ENCODE measurements around the gene DTHD1. TPM values are rescaled to one million over a fixed set of nuclear protein-coding genes. Genes with fewer than 3 reads are reported as not detected.

DTHD1 gene
- total RNA-seq, 1 donor from 2014 or later: 0.49 TPM

- no peak overlapping the region for H3K27ac Mint-ChIP-seq
- H3K27me3 Mint-ChIP-seq: peaks cover 6% of the 10 kb centered on the region
- no peak overlapping the region for H3K4me3 Mint-ChIP-seq
- DNase-seq: peak; percentile 92
- peaks cover 34% of the 10 kb centered on the region for H3K4me1 Mint-ChIP-seq
- no peaks in the 10 kb centered on the region for H3K9me3 Mint-ChIP-seq
- intact Hi-C loops (cut with micrococcal nuclease): loop anchor here (1.0 to 5.0 kb wide), 2 partner anchors 48 to 1041 kb away; no protein-coding TSS in a partner anchor
- no peaks in the 10 kb centered on the region for H3K36me3 Mint-ChIP-seq (ENCODE audit: low read depth)
Observed at GRCh38 chr4:36351082-36351666, 69.8 kb downstream of the DTHD1 start.

GRCh38 chr4:36353998-36354397 lies 72.6 kb downstream of the DTHD1 start:
- no peak overlapping the region for H3K4me3 Mint-ChIP-seq
- H3K36me3 Mint-ChIP-seq (ENCODE audit: low read depth): no peaks in the 10 kb centered on the region
- intact Hi-C loops (cut with micrococcal nuclease): loop anchor here (5.0 kb wide), 1 partner anchor 1038 kb away; no protein-coding TSS in a partner anchor
- peaks cover 6% of the 10 kb centered on the region for H3K27me3 Mint-ChIP-seq
- no peak overlapping the region for H3K27ac Mint-ChIP-seq
- peaks cover 23% of the 10 kb centered on the region for H3K4me1 Mint-ChIP-seq
- no peak for DNase-seq
- no peaks in the 10 kb centered on the region for H3K9me3 Mint-ChIP-seq

GRCh38 chr4:36358173-36358572 lies 76.8 kb downstream of the DTHD1 start:
- Mint-ChIP-seq H3K27me3 (peaks cover 6% of the 10 kb centered on the region), H3K4me1 (no peaks in the 10 kb centered on the region), H3K4me3 (no peak overlapping the region), H3K27ac (no peak overlapping the region), H3K9me3 (peaks cover 3% of the 10 kb centered on the region), H3K36me3 (ENCODE audit: low read depth) (no peaks in the 10 kb centered on the region)
- intact Hi-C loops (cut with micrococcal nuclease): no loop called here
- no peak for DNase-seq

- no peak for DNase-seq
- Mint-ChIP-seq H3K27ac (no peak overlapping the region), H3K27me3 (peaks cover 4% of the 10 kb centered on the region), H3K4me1 (no peaks in the 10 kb centered on the region), H3K36me3 (ENCODE audit: low read depth) (no peaks in the 10 kb centered on the region), H3K9me3 (peaks cover 3% of the 10 kb centered on the region), H3K4me3 (no peak overlapping the region)
- intact Hi-C loops (cut with micrococcal nuclease): no loop called here
Observed at GRCh38 chr4:36360755-36361154, 79.3 kb downstream of the DTHD1 start.

- no peak for DNase-seq
- H3K27ac Mint-ChIP-seq: no peak overlapping the region
- intact Hi-C loops (cut with micrococcal nuclease): no loop called here
- H3K4me3 Mint-ChIP-seq: no peak overlapping the region
- peaks cover 3% of the 10 kb centered on the region for H3K9me3 Mint-ChIP-seq
- H3K27me3 Mint-ChIP-seq: no peaks in the 10 kb centered on the region
- H3K36me3 Mint-ChIP-seq (ENCODE audit: low read depth): no peaks in the 10 kb centered on the region
- no peaks in the 10 kb centered on the region for H3K4me1 Mint-ChIP-seq
Observed at GRCh38 chr4:36363024-36363423, 81.6 kb downstream of the DTHD1 start.

- Mint-ChIP-seq H3K27ac (no peak overlapping the region), H3K9me3 (peaks cover 15% of the 10 kb centered on the region), H3K27me3 (peaks cover 12% of the 10 kb centered on the region), H3K4me3 (no peak overlapping the region), H3K4me1 (no peaks in the 10 kb centered on the region), H3K36me3 (ENCODE audit: low read depth) (no peaks in the 10 kb centered on the region)
- intact Hi-C loops (cut with micrococcal nuclease): no loop called here
- no peak for DNase-seq
Observed at GRCh38 chr4:36374836-36375511, 93.6 kb downstream of the DTHD1 start.

- Mint-ChIP-seq H3K27ac (peak overlapping the region; percentile 83), H3K4me3 (peak overlapping the region; percentile 47), H3K27me3 (no peaks in the 10 kb centered on the region), H3K9me3 (peaks cover under 1% of the 10 kb centered on the region), H3K4me1 (peaks cover 20% of the 10 kb centered on the region), H3K36me3 (ENCODE audit: low read depth) (no peaks in the 10 kb centered on the region)
- DNase-seq: peak; percentile 86
- intact Hi-C loops (cut with micrococcal nuclease): loop anchor here (1.0 to 2.0 kb wide), 2 partner anchors 8 to 15 kb away; no protein-coding TSS in a partner anchor
Observed at GRCh38 chr4:36385951-36386571, 104.6 kb downstream of the DTHD1 start.

- no peaks in the 10 kb centered on the region for H3K9me3 Mint-ChIP-seq
Observed at GRCh38 chr4:36386691-36387090, 105.3 kb downstream of the DTHD1 start.

GRCh38 chr4:36388710-36389109 lies 107.3 kb downstream of the DTHD1 start:
- no peak for DNase-seq
- Mint-ChIP-seq H3K9me3 (no peaks in the 10 kb centered on the region), H3K36me3 (ENCODE audit: low read depth) (no peaks in the 10 kb centered on the region), H3K4me1 (peaks cover 22% of the 10 kb centered on the region), H3K27ac (no peak overlapping the region), H3K4me3 (no peak overlapping the region), H3K27me3 (no peaks in the 10 kb centered on the region)
- intact Hi-C loops (cut with micrococcal nuclease): no loop called here

More at GRCh38 chr4:36386691-36387090, 105.3 kb downstream of the DTHD1 start:
- H3K27ac Mint-ChIP-seq: no peak overlapping the region
- H3K36me3 Mint-ChIP-seq (ENCODE audit: low read depth): no peaks in the 10 kb centered on the region
- peaks cover 20% of the 10 kb centered on the region for H3K4me1 Mint-ChIP-seq
- DNase-seq: no peak
- H3K4me3 Mint-ChIP-seq: no peak overlapping the region
- H3K27me3 Mint-ChIP-seq: no peaks in the 10 kb centered on the region
- intact Hi-C loops (cut with micrococcal nuclease): loop anchor here (1.0 to 2.0 kb wide), 2 partner anchors 8 to 16 kb away; no protein-coding TSS in a partner anchor

- no peaks in the 10 kb centered on the region for H3K9me3 Mint-ChIP-seq
- H3K36me3 Mint-ChIP-seq (ENCODE audit: low read depth): no peaks in the 10 kb centered on the region
- intact Hi-C loops (cut with micrococcal nuclease): loop anchor here (5.0 kb wide), 1 partner anchor 414 kb away; no protein-coding TSS in a partner anchor
- H3K4me1 Mint-ChIP-seq: peaks cover 29% of the 10 kb centered on the region
- no peak overlapping the region for H3K4me3 Mint-ChIP-seq
- no peak for DNase-seq
- no peak overlapping the region for H3K27ac Mint-ChIP-seq
- H3K27me3 Mint-ChIP-seq: no peaks in the 10 kb centered on the region
Observed at GRCh38 chr4:36391411-36391810, 110.0 kb downstream of the DTHD1 start.

- no peaks in the 10 kb centered on the region for H3K9me3 Mint-ChIP-seq
- H3K27ac Mint-ChIP-seq: no peak overlapping the region
- peaks cover 25% of the 10 kb centered on the region for H3K4me1 Mint-ChIP-seq
- no peak overlapping the region for H3K4me3 Mint-ChIP-seq
- intact Hi-C loops (cut with micrococcal nuclease): loop anchor here (5.0 kb wide), 1 partner anchor 415 kb away; no protein-coding TSS in a partner anchor
- no peaks in the 10 kb centered on the region for H3K27me3 Mint-ChIP-seq
- no peak for DNase-seq
- H3K36me3 Mint-ChIP-seq (ENCODE audit: low read depth): no peaks in the 10 kb centered on the region
Observed at GRCh38 chr4:36392024-36392423, 110.6 kb downstream of the DTHD1 start.

- Mint-ChIP-seq H3K27ac (peak overlapping the region; percentile 62), H3K27me3 (no peaks in the 10 kb centered on the region)
Observed at GRCh38 chr4:36392916-36393315, 111.5 kb downstream of the DTHD1 start.

More at GRCh38 chr4:36392916-36393315, 111.5 kb downstream of the DTHD1 start:
- intact Hi-C loops (cut with micrococcal nuclease): loop anchor here (5.0 kb wide), 1 partner anchor 416 kb away; no protein-coding TSS in a partner anchor
- no peak for DNase-seq
- Mint-ChIP-seq H3K36me3 (ENCODE audit: low read depth) (no peaks in the 10 kb centered on the region), H3K9me3 (no peaks in the 10 kb centered on the region), H3K4me1 (peaks cover 22% of the 10 kb centered on the region), H3K4me3 (no peak overlapping the region)
